Left ventricle myocardium superior (tissue), 1 donor: Measurements from ENCODE around the gene NLK. TPM values are rescaled to one million over a fixed set of nuclear protein-coding genes. Genes with fewer than 3 reads are reported as not detected.
A peak's percentile ranks its signal among the peaks of the same experiment; 100 is the strongest.
"Not testable (repeated sequence)": the region's sequence is repeated elsewhere in the genome, so short reads cannot be mapped to it uniquely, and the experiment has no call there.

Experiments
- ATAC-seq: fragments of 200-7000 bp; cut with Tn5 transposase; one replicate; pipeline ENCODE4 v1.9.1; 2020; ENCODE audit warnings: mild to moderate bottlenecking, moderate library complexity
- DNase-seq: peaks from one replicate; pipeline ENCODE4 v3.0.0-alpha.2; 2020
- intact Hi-C: fragments of 100-400 bp; cut with micrococcal nuclease; formaldehyde crosslinking; loops from one replicate; pipeline ENCODE4 v1.11.0; 2022
- total RNA-seq: library from RNA; stranded (reverse); fragmentation: NEBNext Ultra II Directional; extraction: Animal tissue kit (Norgen Biotek cat#: 25700); gene quantifications from one replicate; pipeline ENCODE4 v1.2.1, GENCODE V29; 2021
- donor health status: DM: no; HTN: yes; CAD: no; lungs with severe emphysema.

The NLK gene
- total RNA-seq, 1 donor from 2014 or later, result 22.8 TPM

GRCh38 chr17:28035884-28036283, 6.6 kb upstream of the NLK start:
- ATAC-seq, DNase-seq, intact Hi-C loops: not testable (repeated sequence)

DNA sequence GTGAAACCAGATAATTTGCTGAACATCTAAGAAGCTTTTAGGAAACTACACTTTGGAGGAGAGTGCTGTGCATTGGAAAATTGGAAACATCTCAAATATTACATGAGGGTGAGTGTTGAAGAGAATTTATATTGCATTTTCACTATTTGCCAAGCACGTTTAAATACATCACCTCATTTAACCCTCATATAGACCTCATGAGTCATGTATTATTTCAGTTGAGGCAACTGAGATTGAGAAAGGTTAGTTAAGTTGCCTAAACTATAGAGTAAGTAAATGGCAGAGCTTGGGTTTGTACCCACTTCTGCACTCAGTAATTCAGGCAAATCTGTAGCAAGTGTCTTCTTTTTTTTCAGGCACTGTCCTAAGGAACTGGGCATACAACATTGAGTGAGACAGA, 3.7 kb upstream of the NLK start:
- ATAC-seq, result no peak
- DNase-seq, result no peak
- intact Hi-C loops, result no loop called here

GRCh38 chr17:28039251-28039650, 3.2 kb upstream of the NLK start:
- ATAC-seq (no peak), DNase-seq (no peak)
- intact Hi-C loops, result no loop called here

DNA sequence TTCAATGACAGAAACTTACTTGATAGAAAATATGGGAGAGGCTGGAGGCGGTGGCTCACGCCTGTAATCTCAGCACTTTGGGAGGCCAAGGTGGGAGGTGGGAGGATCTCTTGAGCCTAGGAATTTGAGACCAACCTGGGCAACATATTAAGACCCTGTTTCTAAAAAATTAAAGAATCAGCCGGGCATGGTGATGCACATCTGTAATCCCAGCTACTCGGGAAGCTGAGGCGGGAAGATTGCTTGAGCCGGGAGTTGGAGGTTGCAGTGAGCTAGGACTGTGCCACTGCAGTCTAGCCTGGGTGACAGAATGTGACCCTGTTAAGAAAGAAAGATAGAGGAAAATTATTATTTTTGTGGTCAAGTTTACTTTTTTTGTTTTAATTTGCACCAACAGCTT, 2.1 kb upstream of the NLK start:
- intact Hi-C loops, result no loop called here
- ATAC-seq, result no peak

DNA sequence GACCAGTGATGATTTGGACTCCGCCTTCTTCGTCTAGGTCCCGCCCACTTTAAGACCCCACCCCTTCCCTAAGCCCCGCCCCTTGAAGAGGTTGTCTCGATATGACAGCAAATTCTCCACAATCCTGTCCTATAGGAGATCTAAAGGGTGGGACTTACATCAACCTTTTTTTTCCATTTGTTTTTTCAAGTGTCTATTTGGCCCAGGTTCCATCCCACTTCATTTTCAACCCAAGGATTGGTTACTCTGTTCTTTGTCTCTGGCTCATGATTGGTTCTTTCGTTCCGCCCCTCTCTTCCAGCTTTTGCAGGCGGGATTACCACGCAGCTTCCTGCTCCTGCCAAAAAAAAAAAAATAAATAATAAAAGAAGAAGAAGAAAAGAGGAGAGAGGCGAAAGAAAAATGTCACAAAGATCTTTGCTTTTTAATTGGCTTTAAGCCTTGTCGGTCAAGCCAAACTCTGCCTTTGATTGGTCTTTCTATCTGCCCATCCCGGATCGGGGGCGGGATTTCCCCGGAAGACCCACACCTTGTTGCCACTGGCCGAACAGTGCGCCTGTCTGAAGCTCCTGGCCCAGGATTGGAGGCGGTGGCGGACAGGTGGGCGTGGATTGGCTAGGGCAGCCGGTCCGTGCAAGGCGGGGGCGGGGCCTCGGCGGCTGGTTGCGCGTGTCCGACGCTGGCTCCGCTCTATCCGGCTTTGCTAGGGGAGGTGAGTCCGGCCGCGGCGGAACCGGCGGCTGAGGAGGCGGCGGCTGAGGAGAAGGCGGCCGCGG, 1.2 kb upstream of the NLK start:
- peak; percentile 97 for ATAC-seq
- intact Hi-C loops, result no loop called here

More for the DNA sequence above, 2.1 kb upstream of the NLK start:
- DNase-seq, result no peak

GRCh38 chr17:28041844-28042656, 427 bp upstream of the NLK start:
- ATAC-seq (peak; percentile 27), DNase-seq (no peak)
- intact Hi-C loops, result no loop called here

More for the DNA sequence above, 1.2 kb upstream of the NLK start:
- DNase-seq, result peak; percentile 100

DNA sequence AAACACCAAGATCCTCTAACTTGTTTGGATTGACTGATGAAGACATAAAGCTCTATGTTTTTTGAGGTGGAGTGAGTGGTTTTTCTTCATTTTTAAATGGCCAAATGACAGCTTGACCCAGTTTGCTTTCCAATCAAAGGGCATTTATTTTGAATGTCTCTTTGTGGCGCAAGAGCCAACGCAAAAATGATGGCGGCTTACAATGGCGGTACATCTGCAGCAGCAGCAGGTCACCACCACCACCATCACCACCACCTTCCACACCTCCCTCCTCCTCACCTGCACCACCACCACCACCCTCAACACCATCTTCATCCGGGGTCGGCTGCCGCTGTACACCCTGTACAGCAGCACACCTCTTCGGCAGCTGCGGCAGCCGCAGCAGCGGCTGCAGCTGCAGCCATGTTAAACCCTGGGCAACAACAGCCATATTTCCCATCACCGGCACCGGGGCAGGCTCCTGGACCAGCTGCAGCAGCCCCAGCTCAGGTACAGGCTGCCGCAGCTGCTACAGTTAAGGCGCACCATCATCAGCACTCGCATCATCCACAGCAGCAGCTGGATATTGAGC, 329 bp downstream of the NLK start:
- intact Hi-C loops, result no loop called here
- DNase-seq (no peak), ATAC-seq (no peak)

DNA sequence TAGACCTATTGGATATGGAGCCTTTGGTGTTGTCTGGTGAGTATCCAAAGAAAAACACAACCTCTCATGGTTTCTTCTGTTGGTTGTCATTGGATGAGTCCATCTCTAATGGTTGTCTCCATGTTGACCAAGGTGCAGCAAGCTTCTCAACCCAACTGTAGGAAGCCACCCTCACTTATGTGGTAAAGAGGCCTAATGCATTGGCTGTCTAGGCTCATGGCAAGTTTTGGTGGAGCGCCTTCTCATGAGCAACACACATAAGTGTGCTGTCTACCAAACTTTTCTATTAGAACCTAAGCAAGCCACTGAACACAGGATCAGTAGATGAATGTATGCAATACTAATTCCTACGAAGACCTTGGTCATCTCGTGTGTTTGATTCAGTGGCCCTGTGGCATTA, 819 bp downstream of the NLK start:
- DNase-seq (no peak), ATAC-seq (no peak)
- intact Hi-C loops, result no loop called here

DNA sequence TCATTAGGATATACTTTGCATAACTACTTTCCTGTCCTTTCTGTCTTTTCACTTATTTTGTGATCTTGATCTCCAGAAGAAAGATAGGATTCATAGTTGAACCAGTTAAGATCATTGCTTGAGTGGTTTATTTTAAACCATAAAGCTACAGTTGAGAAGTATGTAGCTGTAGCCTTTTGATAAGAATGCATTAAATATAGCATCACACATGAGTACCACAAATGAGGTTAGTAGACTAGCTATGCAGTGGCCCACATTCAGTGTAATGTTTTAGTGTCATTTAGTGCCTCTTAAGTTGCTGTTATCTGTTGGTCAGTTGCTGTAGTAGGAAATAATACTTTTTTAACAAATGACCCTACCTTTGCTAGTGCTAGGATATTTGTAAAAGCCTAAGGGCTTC, 1.3 kb downstream of the NLK start:
- DNase-seq, result no peak
- ATAC-seq, result no peak
- intact Hi-C loops, result no loop called here

GRCh38 chr17:28045304-28045703, 2.8 kb downstream of the NLK start:
- DNase-seq (no peak), ATAC-seq (no peak)
- intact Hi-C loops, result no loop called here

DNA sequence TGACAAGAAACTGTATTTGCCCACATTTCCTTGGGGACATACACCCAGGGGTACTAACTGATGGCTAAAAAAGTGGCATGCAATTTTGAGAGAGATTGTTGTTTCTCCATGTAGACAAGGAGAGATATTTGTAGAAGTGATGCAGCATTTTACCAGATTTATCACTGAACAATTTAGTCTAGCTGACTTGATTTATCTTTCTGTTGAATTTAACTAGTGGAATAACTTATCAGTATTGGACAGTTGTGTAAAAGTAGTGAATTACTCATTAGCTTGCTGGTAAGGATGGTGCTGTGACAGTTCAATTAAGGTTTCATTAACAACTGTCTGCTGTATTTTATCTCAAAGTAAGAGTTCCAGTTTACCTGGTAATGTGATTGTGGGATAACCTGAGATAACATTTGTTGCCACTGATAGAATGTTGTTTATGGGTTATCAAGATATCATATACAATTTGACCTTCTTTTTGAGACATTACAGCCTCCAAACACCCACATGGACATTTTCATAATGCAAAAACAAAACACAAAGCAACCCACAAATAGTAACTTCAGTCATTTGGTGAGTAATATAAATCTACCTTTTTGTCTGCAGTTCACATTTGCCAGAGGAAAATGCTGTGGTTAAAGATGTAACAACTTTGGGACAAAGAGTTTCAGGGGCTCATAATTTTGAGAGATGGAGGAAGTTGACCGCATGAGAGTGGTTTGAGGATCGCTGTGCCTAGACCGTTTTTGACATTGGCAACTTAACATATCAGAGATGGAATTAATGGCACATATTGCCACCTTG, 3.8 kb downstream of the NLK start:
- DNase-seq (no peak), ATAC-seq (no peak)
- intact Hi-C loops, result no loop called here

GRCh38 chr17:28047806-28048205, 5.3 kb downstream of the NLK start:
- no peak for DNase-seq
- ATAC-seq, result no peak
- intact Hi-C loops, result no loop called here

GRCh38 chr17:28049071-28049470, 6.6 kb downstream of the NLK start:
- ATAC-seq, result peak; percentile 23
- DNase-seq, result no peak
- intact Hi-C loops, result no loop called here

- intact Hi-C loops, result no loop called here
- ATAC-seq (no peak), DNase-seq (no peak)
These were observed 10.7 kb downstream of the NLK start for GRCh38 chr17:28053044-28053670.

GRCh38 chr17:28053725-28054124, 11.2 kb downstream of the NLK start:
- no peak for ATAC-seq
- intact Hi-C loops, result no loop called here
- no peak for DNase-seq

DNA sequence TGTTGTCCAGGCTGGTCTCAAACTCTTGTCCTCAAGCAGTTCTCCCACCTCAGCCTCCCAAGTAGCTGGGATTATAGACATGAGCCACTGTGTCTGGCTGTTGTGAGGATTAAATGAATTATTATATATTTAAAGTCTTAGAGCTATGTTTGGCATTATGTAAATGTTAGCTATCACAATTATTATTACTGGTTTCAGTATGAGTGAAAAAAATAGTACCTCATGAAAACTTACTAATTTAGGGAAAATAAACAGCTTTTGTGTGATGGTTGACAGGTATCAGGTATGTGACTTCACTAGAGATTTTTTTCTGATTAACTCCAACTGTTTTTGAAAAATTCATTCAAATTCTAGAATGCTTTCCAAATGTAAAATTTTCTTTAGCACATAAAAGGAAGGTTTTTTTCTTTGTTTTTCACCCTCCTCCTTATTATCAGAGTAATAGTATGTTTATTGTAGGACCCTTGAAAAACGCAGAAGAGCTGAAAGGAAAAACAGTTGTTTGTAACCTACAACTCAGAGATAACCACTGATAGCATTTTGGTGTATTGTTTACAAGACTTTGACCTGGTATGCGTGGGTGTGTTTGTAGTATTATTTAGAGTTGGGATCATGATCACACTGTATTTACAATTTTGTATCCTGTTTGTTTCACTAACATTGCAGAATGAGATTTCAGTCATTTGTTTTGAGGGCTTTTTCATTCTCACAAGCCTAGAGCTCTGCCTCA, 13.2 kb downstream of the NLK start:
- DNase-seq (no peak), ATAC-seq (no peak)
- intact Hi-C loops, result no loop called here

DNA sequence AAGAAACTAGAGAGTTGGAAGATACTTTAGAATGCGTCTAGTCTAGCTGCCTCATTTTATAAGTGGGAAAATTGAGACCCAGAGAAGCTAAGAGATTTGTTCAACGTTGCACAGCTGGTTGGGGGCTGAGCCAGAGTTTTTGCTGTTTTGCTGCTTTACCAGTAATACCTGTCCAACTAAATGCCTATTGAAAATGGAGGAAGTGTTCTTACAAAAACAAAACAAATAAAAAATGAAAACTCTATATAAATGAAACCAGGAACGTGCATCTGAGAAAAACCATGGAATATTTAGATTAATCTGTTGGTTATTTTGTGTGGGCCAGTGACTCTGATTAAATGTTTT, 13.8 kb downstream of the NLK start:
- intact Hi-C loops, result no loop called here
- ATAC-seq, result no peak
- DNase-seq, result no peak

DNA sequence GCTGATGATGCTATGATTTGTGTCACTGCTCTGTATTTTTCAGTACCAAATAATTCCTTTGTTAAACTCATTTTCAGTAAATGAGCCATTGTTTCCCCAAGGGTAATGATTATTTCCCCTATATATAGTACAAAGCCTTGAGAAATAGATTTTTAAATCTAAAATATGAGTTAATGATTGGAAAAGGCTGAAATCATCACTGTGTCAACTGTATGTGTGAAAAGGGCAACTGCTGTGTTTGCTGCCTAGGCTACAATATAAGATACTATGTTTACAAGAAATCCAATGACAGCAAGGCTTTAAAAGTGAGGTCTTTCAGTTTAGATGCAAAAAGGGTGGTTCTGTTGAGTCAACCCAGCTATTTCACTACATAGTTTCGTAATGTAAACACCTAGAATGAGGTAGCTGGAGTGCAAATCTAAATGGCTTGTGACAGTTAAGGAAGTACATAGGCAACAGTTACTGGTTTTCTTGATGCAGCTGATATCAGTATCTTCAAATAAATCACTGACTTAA, 15.3 kb downstream of the NLK start:
- intact Hi-C loops, result no loop called here
- DNase-seq, result no peak
- no peak for ATAC-seq
